ENCODE measurements around the gene MYF6. TPM values are rescaled to one million over a fixed set of nuclear protein-coding genes. Genes with fewer than 3 reads are reported as not detected.

MYF6 gene
- total RNA-seq (ENCODE audit: low replicate concordance) = 0.43 and 0.97 TPM in 2 replicates

GRCh38 chr12:80707126-80707829 lies at the start of gene MYF6:
Gene MYF6 (plus strand): TSS chr12:80707634. CDS start chr12:80707720, 86 bp downstream.
- Histone ChIP-seq H3F3A (ENCODE audit: low read depth) (peaks cover 25% of the 10 kb centered on the region), H3K79me2 (ENCODE audit: low read depth) (no peaks in the 10 kb centered on the region), H3K4me3 (peak within 1 kb of the TSS; percentile 48), H3K9me3 (ENCODE audit: low read depth) (no peaks in the 10 kb centered on the region), H4K20me1 (ENCODE audit: low read depth) (no peaks in the 10 kb centered on the region), H3K4me2 (peak within 1 kb of the TSS; percentile 76), H3K9ac (no peak within 1 kb of the TSS), H3K27me3 (peaks cover 78% of the 10 kb centered on the region), H2AFZ (replicated peaks) (peak within 1 kb of the TSS; percentile 88), H3K4me1 (peaks cover 18% of the 10 kb centered on the region), H3K36me3 (no peaks in the 10 kb centered on the region), H3K27ac (no peak within 1 kb of the TSS)
- H3K27ac Mint-ChIP-seq = no peak within 1 kb of the TSS
- peaks cover 34% of the 10 kb centered on the region for H3K27me3 Mint-ChIP-seq (ENCODE audit: insufficient read depth, low read depth)
- H3K4me1 Mint-ChIP-seq = peaks cover 13% of the 10 kb centered on the region
- H3K4me3 Mint-ChIP-seq = peak within 1 kb of the TSS; percentile 86
- TF ChIP-seq, protein P1, sequence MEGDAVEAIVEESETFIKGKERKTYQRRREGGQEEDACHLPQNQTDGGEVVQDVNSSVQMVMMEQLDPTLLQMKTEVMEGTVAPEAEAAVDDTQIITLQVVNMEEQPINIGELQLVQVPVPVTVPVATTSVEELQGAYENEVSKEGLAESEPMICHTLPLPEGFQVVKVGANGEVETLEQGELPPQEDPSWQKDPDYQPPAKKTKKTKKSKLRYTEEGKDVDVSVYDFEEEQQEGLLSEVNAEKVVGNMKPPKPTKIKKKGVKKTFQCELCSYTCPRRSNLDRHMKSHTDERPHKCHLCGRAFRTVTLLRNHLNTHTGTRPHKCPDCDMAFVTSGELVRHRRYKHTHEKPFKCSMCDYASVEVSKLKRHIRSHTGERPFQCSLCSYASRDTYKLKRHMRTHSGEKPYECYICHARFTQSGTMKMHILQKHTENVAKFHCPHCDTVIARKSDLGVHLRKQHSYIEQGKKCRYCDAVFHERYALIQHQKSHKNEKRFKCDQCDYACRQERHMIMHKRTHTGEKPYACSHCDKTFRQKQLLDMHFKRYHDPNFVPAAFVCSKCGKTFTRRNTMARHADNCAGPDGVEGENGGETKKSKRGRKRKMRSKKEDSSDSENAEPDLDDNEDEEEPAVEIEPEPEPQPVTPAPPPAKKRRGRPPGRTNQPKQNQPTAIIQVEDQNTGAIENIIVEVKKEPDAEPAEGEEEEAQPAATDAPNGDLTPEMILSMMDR (IDR thresholded peaks at IDR 0.05) = no peak
- no peak for TF ChIP-seq EZH2phosphoT487 (IDR thresholded peaks at IDR 0.05)
- no peak for TF ChIP-seq EZH2 (IDR thresholded peaks at IDR 0.05)
- H3K9me3 Mint-ChIP-seq = peaks cover 3% of the 10 kb centered on the region
- no peak for DNase-seq (ENCODE audit: low spot score)
- peaks cover 4% of the 10 kb centered on the region for H3K36me3 Mint-ChIP-seq

- no peaks in the 10 kb centered on the region for H3F3A ChIP-seq (ENCODE audit: low read depth)
- TF ChIP-seq, protein P1 (IDR thresholded peaks at IDR 0.05) = no peak
- H4K20me1 ChIP-seq (ENCODE audit: low read depth) = no peaks in the 10 kb centered on the region
- DNase-seq (ENCODE audit: low spot score) = no peak
- H3K9ac ChIP-seq = no peak overlapping the region
- no peaks in the 10 kb centered on the region for H3K9me3 ChIP-seq (ENCODE audit: low read depth)
- no peak overlapping the region for H3K4me3 ChIP-seq
- no peaks in the 10 kb centered on the region for H3K79me2 ChIP-seq (ENCODE audit: low read depth)
- no peaks in the 10 kb centered on the region for H3K4me1 ChIP-seq
- H3K27me3 ChIP-seq = no peaks in the 10 kb centered on the region
- no peaks in the 10 kb centered on the region for H3K4me1 Mint-ChIP-seq
- H3K36me3 ChIP-seq = no peaks in the 10 kb centered on the region
- H3K4me3 Mint-ChIP-seq = no peak overlapping the region
- H3K9me3 Mint-ChIP-seq = no peaks in the 10 kb centered on the region
- no peak overlapping the region for H2AFZ ChIP-seq (replicated peaks)
- no peak overlapping the region for H3K27ac ChIP-seq
- H3K27ac Mint-ChIP-seq = no peak overlapping the region
- no peaks in the 10 kb centered on the region for H3K27me3 Mint-ChIP-seq (ENCODE audit: insufficient read depth, low read depth)
- H3K36me3 Mint-ChIP-seq = no peaks in the 10 kb centered on the region
- H3K4me2 ChIP-seq = no peak overlapping the region
Measured at GRCh38 chr12:80659512-80660063, 47.8 kb upstream of the MYF6 start.

DNA sequence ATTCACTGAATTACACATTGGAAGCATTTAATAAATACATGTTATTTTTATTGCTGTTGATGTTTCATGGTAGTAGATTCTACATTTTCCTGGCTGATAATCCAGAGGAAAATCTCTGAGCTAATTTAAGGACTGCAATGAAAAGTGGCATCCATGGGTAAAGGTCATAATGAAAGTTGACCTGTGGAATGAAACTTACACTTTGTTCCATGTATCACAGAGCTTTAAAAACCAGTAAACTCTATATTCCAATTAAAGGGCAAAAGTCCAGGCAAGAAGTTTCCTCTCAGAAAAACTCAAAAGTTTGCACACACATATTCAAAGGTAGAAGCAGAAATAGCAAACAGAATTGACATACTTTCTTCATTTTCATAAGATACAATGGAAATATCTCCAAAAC lies 44.8 kb upstream of the MYF6 start:
- Mint-ChIP-seq H3K27me3 (ENCODE audit: insufficient read depth, low read depth) (no peaks in the 10 kb centered on the region), H3K36me3 (no peaks in the 10 kb centered on the region), H3K4me3 (no peak overlapping the region), H3K9me3 (no peaks in the 10 kb centered on the region), H3K27ac (no peak overlapping the region), H3K4me1 (no peaks in the 10 kb centered on the region)
- TF ChIP-seq, protein P1 (IDR thresholded peaks at IDR 0.05) = no peak
- no peak for TF ChIP-seq EZH2phosphoT487 (IDR thresholded peaks at IDR 0.05)
- TF ChIP-seq EZH2 (IDR thresholded peaks at IDR 0.05) = no peak
- no peak for DNase-seq (ENCODE audit: low spot score)
- H3K36me3 ChIP-seq = no peaks in the 10 kb centered on the region
- no peaks in the 10 kb centered on the region for H3K79me2 ChIP-seq (ENCODE audit: low read depth)
- H3K27me3 ChIP-seq = no peaks in the 10 kb centered on the region
- no peaks in the 10 kb centered on the region for H3K9me3 ChIP-seq (ENCODE audit: low read depth)
- H4K20me1 ChIP-seq (ENCODE audit: low read depth) = no peaks in the 10 kb centered on the region
- H3F3A ChIP-seq (ENCODE audit: low read depth) = no peaks in the 10 kb centered on the region
- H3K9ac ChIP-seq = no peak overlapping the region
- no peak overlapping the region for H3K4me2 ChIP-seq
- H3K4me1 ChIP-seq = no peaks in the 10 kb centered on the region
- H2AFZ ChIP-seq (replicated peaks) = no peak overlapping the region
- no peak overlapping the region for H3K4me3 ChIP-seq
- no peak overlapping the region for H3K27ac ChIP-seq

Measured in neural progenitor cell (in vitro differentiated cells).